Head of caudate nucleus (tissue), 42 donors: Measurements from ENCODE around the gene GPR148.

ENCODE experiments used
- DNase-seq, 42 donors: peaks; one replicate each; pipeline versions ENCODE4 v3.0.0 to v3.0.0-alpha.2; 2020 to 2021; ENCODE audit warnings: mixed read lengths in 7 of 42
- intact Hi-C: fragments of 100-400 bp; cut with DNase I; formaldehyde crosslinking; loops from one replicate; pipeline ENCODE4 v1.15.0; 2022

Gene GPR148

GRCh38 chr2:130765464-130765863 lies 36.6 kb downstream of the GPR148 start:
- DNase-seq: no peak
- intact Hi-C loops: no loop called here

GRCh38 chr2:130766037-130766436 lies 37.2 kb downstream of the GPR148 start:
- peak in 1 of 42 donors; percentile 32 for DNase-seq
- intact Hi-C loops: no loop called here

- intact Hi-C loops: no loop called here
- peak in 1 of 42 donors; percentile 31 for DNase-seq
Measured at GRCh38 chr2:130766711-130767407, 38.0 kb downstream of the GPR148 start.

GRCh38 chr2:130767408-130767775 lies 38.5 kb downstream of the GPR148 start:
- peak in 1 of 42 donors; percentile 29 for DNase-seq

GRCh38 chr2:130768191-130768855 lies 39.5 kb downstream of the GPR148 start:
- intact Hi-C loops: no loop called here
- no peak for DNase-seq

More at GRCh38 chr2:130767408-130767775, 38.5 kb downstream of the GPR148 start:
- intact Hi-C loops: no loop called here

- no peak for DNase-seq
- intact Hi-C loops: no loop called here
Measured at GRCh38 chr2:130769343-130769907, 40.6 kb downstream of the GPR148 start.

- DNase-seq: no peak
- intact Hi-C loops: no loop called here
Measured at GRCh38 chr2:130776550-130776949, 47.7 kb downstream of the GPR148 start.

GRCh38 chr2:130778781-130779180 lies 49.9 kb downstream of the GPR148 start:
- no peak for DNase-seq
- intact Hi-C loops: no loop called here
